ENCODE results near the gene ARF1. TPM values are rescaled to one million over a fixed set of nuclear protein-coding genes. Genes with fewer than 3 reads are reported as not detected.

The ARF1 gene
- total and polyA plus RNA-seq, 7 donors, result 176 to 612 (median 295) TPM

GRCh38 chr1:228084325-228084724, 1.8 kb downstream of the ARF1 start:
- DNase-seq (peak; percentile 7 to 11), ATAC-seq (peak in 3 of 4 donors; percentile 20 to 60 (median 29))
- no peak for TF ChIP-seq CTCF (IDR thresholded peaks at IDR 0.05)
- H3K36me3 ChIP-seq (ENCODE audit: insufficient read depth in 1 of 2, low read depth in 1 of 2), result peaks cover 0 to 5% of the 10 kb centered on the region in 2 donors
- WGBS, 3 donors, result 6 to 14% (median 13%) methylated on average over 3 of the region's 3 CpGs
- peak overlapping the region; percentile 99 for H3K4me3 ChIP-seq
- peak overlapping the region; percentile 100 for H3K27ac ChIP-seq
- H3K9me3 ChIP-seq, result no peaks in the 10 kb centered on the region
- H3K27me3 ChIP-seq (ENCODE audit: insufficient read depth in 3 of 3, low read length in 2 of 3), result no peaks in the 10 kb centered on the region
- intact Hi-C loops (cut with DNase I), result loop anchor here in 1 of 2 donors (2.0 to 10.0 kb wide), 2 partner anchors 18 to 350 kb away; partner anchors contain the start of genes C1orf35, JMJD4 and SNAP47
- H3K4me1 ChIP-seq, result peaks cover 62% of the 10 kb centered on the region

- no peak for ATAC-seq
- peak; percentile 4 to 15 for DNase-seq
Observed at GRCh38 chr1:228084797-228085196, 2.3 kb downstream of the ARF1 start.

GRCh38 chr1:228085287-228085951, 2.9 kb downstream of the ARF1 start:
- Histone ChIP-seq H3K27me3 (ENCODE audit: insufficient read depth in 3 of 3, low read length in 2 of 3) (no peaks in the 10 kb centered on the region), H3K4me3 (peak overlapping the region; percentile 99), H3K9me3 (no peaks in the 10 kb centered on the region), H3K36me3 (ENCODE audit: insufficient read depth in 1 of 2, low read depth in 1 of 2) (peaks cover 0 to 5% of the 10 kb centered on the region in 2 donors), H3K4me1 (peaks cover 73% of the 10 kb centered on the region), H3K27ac (peak overlapping the region; percentile 100)
- intact Hi-C loops (cut with DNase I), result loop anchor here in 1 of 2 donors (2.0 to 10.0 kb wide), 2 partner anchors 17 to 351 kb away; partner anchors contain the start of genes C1orf35, JMJD4 and SNAP47
- WGBS, 3 donors, result 27 to 40% (median 34%) methylated on average over 6 of the region's 6 CpGs
- no peak for ATAC-seq
- TF ChIP-seq CTCF (IDR thresholded peaks at IDR 0.05), result no peak
- peak; percentile 19 to 28 for DNase-seq

More at GRCh38 chr1:228084797-228085196, 2.3 kb downstream of the ARF1 start:
- 44 to 57% (median 47%) methylated on average over 5 of the region's 5 CpGs for WGBS, 3 donors
- intact Hi-C loops (cut with DNase I), result loop anchor here in 1 of 2 donors (2.0 to 10.0 kb wide), 2 partner anchors 18 to 350 kb away; partner anchors contain the start of genes C1orf35, JMJD4 and SNAP47
- Histone ChIP-seq H3K27ac (peak overlapping the region; percentile 100), H3K9me3 (no peaks in the 10 kb centered on the region), H3K27me3 (ENCODE audit: insufficient read depth in 3 of 3, low read length in 2 of 3) (no peaks in the 10 kb centered on the region), H3K36me3 (ENCODE audit: insufficient read depth in 1 of 2, low read depth in 1 of 2) (peaks cover 0 to 5% of the 10 kb centered on the region in 2 donors), H3K4me1 (peaks cover 67% of the 10 kb centered on the region), H3K4me3 (peak overlapping the region; percentile 99)
- TF ChIP-seq CTCF (IDR thresholded peaks at IDR 0.05), result no peak

GRCh38 chr1:228087771-228088251, 5.3 kb downstream of the ARF1 start:
- 34 to 41% (median 36%) methylated on average over 7 of the region's 7 CpGs for WGBS, 3 donors
- no peak for TF ChIP-seq CTCF (IDR thresholded peaks at IDR 0.05)
- H3K27ac ChIP-seq, result peak overlapping the region; percentile 50
- ATAC-seq (peak in 2 of 4 donors; percentile 8 to 19), DNase-seq (peak; percentile 33 to 53)
- no peaks in the 10 kb centered on the region for H3K27me3 ChIP-seq (ENCODE audit: insufficient read depth in 3 of 3, low read length in 2 of 3)
- H3K36me3 ChIP-seq (ENCODE audit: insufficient read depth in 1 of 2, low read depth in 1 of 2), result peaks cover 0 to 5% of the 10 kb centered on the region in 2 donors
- peaks cover 86% of the 10 kb centered on the region for H3K4me1 ChIP-seq
- peak overlapping the region; percentile 99 for H3K4me3 ChIP-seq
- intact Hi-C loops (cut with DNase I), result loop anchor here in 1 of 2 donors (10.0 kb wide), 1 partner anchor 353 kb away; the partner anchor contains the start of genes JMJD4 and SNAP47
- H3K9me3 ChIP-seq, result no peaks in the 10 kb centered on the region
